Measurements from ENCODE around the gene FGF3.

Gene FGF3

GRCh38 chr11:69787906-69788305 lies 31.3 kb downstream of the FGF3 start:
- no peaks in the 10 kb centered on the region for H3K36me3 ChIP-seq (ENCODE audit: control insufficient read depth in 2 of 2, insufficient read depth in 2 of 2, low read length in 2 of 2)
- H3K27me3 ChIP-seq (ENCODE audit: control insufficient read depth in 1 of 2, insufficient read depth in 2 of 2, low read length in 2 of 2) = peaks cover 4 to 5% of the 10 kb centered on the region in 2 donors
- no peak overlapping the region for H3K27ac ChIP-seq (ENCODE audit: low read length)
- no peaks in the 10 kb centered on the region for H3K9me3 ChIP-seq (ENCODE audit: control insufficient read depth in 2 of 2, low read length in 2 of 2)
- H3K4me1 ChIP-seq (ENCODE audit: control insufficient read depth, insufficient read depth, low read length) = no peaks in the 10 kb centered on the region
- no peak overlapping the region for H3K9ac ChIP-seq (ENCODE audit: low read length in 2 of 2)
- no peak overlapping the region for H3K4me3 ChIP-seq (ENCODE audit: low read length in 2 of 2)

GRCh38 chr11:69787457-69787856 lies 31.8 kb downstream of the FGF3 start:
- Histone ChIP-seq H3K4me3 (ENCODE audit: low read length in 2 of 2) (no peak overlapping the region), H3K27ac (ENCODE audit: low read length) (no peak overlapping the region), H3K4me1 (ENCODE audit: control insufficient read depth, insufficient read depth, low read length) (no peaks in the 10 kb centered on the region), H3K36me3 (ENCODE audit: control insufficient read depth in 2 of 2, insufficient read depth in 2 of 2, low read length in 2 of 2) (no peaks in the 10 kb centered on the region), H3K9ac (ENCODE audit: low read length in 2 of 2) (no peak overlapping the region), H3K9me3 (ENCODE audit: control insufficient read depth in 2 of 2, low read length in 2 of 2) (no peaks in the 10 kb centered on the region), H3K27me3 (ENCODE audit: control insufficient read depth in 1 of 2, insufficient read depth in 2 of 2, low read length in 2 of 2) (peaks cover 4 to 5% of the 10 kb centered on the region in 2 donors)

GRCh38 chr11:69781241-69781640 lies 38.0 kb downstream of the FGF3 start:
- H3K27me3 ChIP-seq (ENCODE audit: control insufficient read depth in 1 of 2, insufficient read depth in 2 of 2, low read length in 2 of 2) = peaks cover 4 to 9% of the 10 kb centered on the region in 2 donors
- no peak overlapping the region for H3K4me3 ChIP-seq (ENCODE audit: low read length in 2 of 2)
- H3K9ac ChIP-seq (ENCODE audit: low read length in 2 of 2) = no peak overlapping the region
- H3K9me3 ChIP-seq (ENCODE audit: control insufficient read depth in 2 of 2, low read length in 2 of 2) = no peaks in the 10 kb centered on the region
- no peaks in the 10 kb centered on the region for H3K36me3 ChIP-seq (ENCODE audit: control insufficient read depth in 2 of 2, insufficient read depth in 2 of 2, low read length in 2 of 2)
- H3K27ac ChIP-seq (ENCODE audit: low read length) = no peak overlapping the region
- no peaks in the 10 kb centered on the region for H3K4me1 ChIP-seq (ENCODE audit: control insufficient read depth, insufficient read depth, low read length)

GRCh38 chr11:69778373-69778772 lies 40.8 kb downstream of the FGF3 start:
- H3K4me3 ChIP-seq (ENCODE audit: low read length in 2 of 2) = no peak overlapping the region
- peaks cover 21 to 24% of the 10 kb centered on the region in 2 donors for H3K27me3 ChIP-seq (ENCODE audit: control insufficient read depth in 1 of 2, insufficient read depth in 2 of 2, low read length in 2 of 2)
- H3K9ac ChIP-seq (ENCODE audit: low read length in 2 of 2) = no peak overlapping the region
- H3K4me1 ChIP-seq (ENCODE audit: control insufficient read depth, insufficient read depth, low read length) = no peaks in the 10 kb centered on the region
- no peaks in the 10 kb centered on the region for H3K9me3 ChIP-seq (ENCODE audit: control insufficient read depth in 2 of 2, low read length in 2 of 2)
- H3K36me3 ChIP-seq (ENCODE audit: control insufficient read depth in 2 of 2, insufficient read depth in 2 of 2, low read length in 2 of 2) = no peaks in the 10 kb centered on the region
- no peak overlapping the region for H3K27ac ChIP-seq (ENCODE audit: low read length)

- Histone ChIP-seq H3K9ac (ENCODE audit: low read length in 2 of 2) (no peak within 1 kb of the TSS), H3K9me3 (ENCODE audit: control insufficient read depth in 2 of 2, low read length in 2 of 2) (no peaks in the 10 kb centered on the region), H3K27ac (ENCODE audit: low read length) (no peak within 1 kb of the TSS), H3K4me3 (ENCODE audit: low read length in 2 of 2) (no peak within 1 kb of the TSS), H3K36me3 (ENCODE audit: control insufficient read depth in 2 of 2, insufficient read depth in 2 of 2, low read length in 2 of 2) (no peaks in the 10 kb centered on the region), H3K4me1 (ENCODE audit: control insufficient read depth, insufficient read depth, low read length) (no peaks in the 10 kb centered on the region), H3K27me3 (ENCODE audit: control insufficient read depth in 1 of 2, insufficient read depth in 2 of 2, low read length in 2 of 2) (peaks cover 33 to 34% of the 10 kb centered on the region in 2 donors)
Measured at GRCh38 chr11:69775163-69775755, 44.0 kb downstream of the FGF3 start, which contains the start of gene FGF4. Gene FGF4, minus strand, starts transcription at chr11:69775341. Its CDS starts 257 bp downstream, at chr11:69775084.

- Histone ChIP-seq H3K9ac (ENCODE audit: low read length in 2 of 2) (no peak overlapping the region), H3K27me3 (ENCODE audit: control insufficient read depth in 1 of 2, insufficient read depth in 2 of 2, low read length in 2 of 2) (peaks cover 33 to 35% of the 10 kb centered on the region in 2 donors), H3K4me1 (ENCODE audit: control insufficient read depth, insufficient read depth, low read length) (no peaks in the 10 kb centered on the region), H3K27ac (ENCODE audit: low read length) (no peak overlapping the region), H3K36me3 (ENCODE audit: control insufficient read depth in 2 of 2, insufficient read depth in 2 of 2, low read length in 2 of 2) (no peaks in the 10 kb centered on the region), H3K4me3 (ENCODE audit: low read length in 2 of 2) (no peak overlapping the region), H3K9me3 (ENCODE audit: control insufficient read depth in 2 of 2, low read length in 2 of 2) (no peaks in the 10 kb centered on the region)
Measured at GRCh38 chr11:69774354-69775162, 44.7 kb downstream of the FGF3 start.

- H3K27ac ChIP-seq (ENCODE audit: low read length) = no peak overlapping the region
- H3K9ac ChIP-seq (ENCODE audit: low read length in 2 of 2) = no peak overlapping the region
- no peak overlapping the region for H3K4me3 ChIP-seq (ENCODE audit: low read length in 2 of 2)
- no peaks in the 10 kb centered on the region for H3K36me3 ChIP-seq (ENCODE audit: control insufficient read depth in 2 of 2, insufficient read depth in 2 of 2, low read length in 2 of 2)
- H3K27me3 ChIP-seq (ENCODE audit: control insufficient read depth in 1 of 2, insufficient read depth in 2 of 2, low read length in 2 of 2) = peaks cover 36 to 39% of the 10 kb centered on the region in 2 donors
- H3K4me1 ChIP-seq (ENCODE audit: control insufficient read depth, insufficient read depth, low read length) = no peaks in the 10 kb centered on the region
- peaks cover 0 to 5% of the 10 kb centered on the region in 2 donors for H3K9me3 ChIP-seq (ENCODE audit: control insufficient read depth in 2 of 2, low read length in 2 of 2)
Measured at GRCh38 chr11:69773626-69774353, 45.4 kb downstream of the FGF3 start.

GRCh38 chr11:69771466-69771865 lies 47.8 kb downstream of the FGF3 start:
- H3K9me3 ChIP-seq (ENCODE audit: control insufficient read depth in 2 of 2, low read length in 2 of 2) = peaks cover 0 to 6% of the 10 kb centered on the region in 2 donors
- H3K4me1 ChIP-seq (ENCODE audit: control insufficient read depth, insufficient read depth, low read length) = no peaks in the 10 kb centered on the region
- H3K4me3 ChIP-seq (ENCODE audit: low read length in 2 of 2) = no peak overlapping the region
- no peaks in the 10 kb centered on the region for H3K36me3 ChIP-seq (ENCODE audit: control insufficient read depth in 2 of 2, insufficient read depth in 2 of 2, low read length in 2 of 2)
- peaks cover 36 to 39% of the 10 kb centered on the region in 2 donors for H3K27me3 ChIP-seq (ENCODE audit: control insufficient read depth in 1 of 2, insufficient read depth in 2 of 2, low read length in 2 of 2)
- no peak overlapping the region for H3K27ac ChIP-seq (ENCODE audit: low read length)
- H3K9ac ChIP-seq (ENCODE audit: low read length in 2 of 2) = no peak overlapping the region

GRCh38 chr11:69770540-69770939 lies 48.7 kb downstream of the FGF3 start:
- Histone ChIP-seq H3K4me1 (ENCODE audit: control insufficient read depth, insufficient read depth, low read length) (no peaks in the 10 kb centered on the region), H3K27me3 (ENCODE audit: control insufficient read depth in 1 of 2, insufficient read depth in 2 of 2, low read length in 2 of 2) (peaks cover 28 to 32% of the 10 kb centered on the region in 2 donors), H3K4me3 (ENCODE audit: low read length in 2 of 2) (no peak overlapping the region), H3K9ac (ENCODE audit: low read length in 2 of 2) (no peak overlapping the region), H3K36me3 (ENCODE audit: control insufficient read depth in 2 of 2, insufficient read depth in 2 of 2, low read length in 2 of 2) (no peaks in the 10 kb centered on the region), H3K27ac (ENCODE audit: low read length) (no peak overlapping the region), H3K9me3 (ENCODE audit: control insufficient read depth in 2 of 2, low read length in 2 of 2) (peaks cover 0 to 6% of the 10 kb centered on the region in 2 donors)

GRCh38 chr11:69765498-69765995 lies 53.7 kb downstream of the FGF3 start:
- Histone ChIP-seq H3K36me3 (ENCODE audit: control insufficient read depth in 2 of 2, insufficient read depth in 2 of 2, low read length in 2 of 2) (no peaks in the 10 kb centered on the region), H3K4me1 (ENCODE audit: control insufficient read depth, insufficient read depth, low read length) (no peaks in the 10 kb centered on the region), H3K9ac (ENCODE audit: low read length in 2 of 2) (no peak overlapping the region), H3K9me3 (ENCODE audit: control insufficient read depth in 2 of 2, low read length in 2 of 2) (peaks cover 0 to 16% of the 10 kb centered on the region in 2 donors), H3K4me3 (ENCODE audit: low read length in 2 of 2) (no peak overlapping the region), H3K27me3 (ENCODE audit: control insufficient read depth in 1 of 2, insufficient read depth in 2 of 2, low read length in 2 of 2) (peaks cover 11 to 12% of the 10 kb centered on the region in 2 donors), H3K27ac (ENCODE audit: low read length) (no peak overlapping the region)
